Activated naive CD8-positive, alpha-beta T cell treated with anti-CD3 and anti-CD28 coated beads, Interleukin-2, amount 50 U/mL, for 24 hours (primary cell): ENCODE data around the gene YAF2.
"Not testable (repeated sequence)": the region's sequence is repeated elsewhere in the genome, so short reads cannot be mapped to it uniquely, and the experiment has no call there.

ENCODE experiments used
- ATAC-seq: fragments of 150-1000 bp; cut with Tn5 transposase; one replicate; pipeline ENCODE4 v1.10.0; 2021
- DNase-seq: peaks from one replicate; pipeline ENCODE4 v3.0.0; 2021
- H3K27ac Mint-ChIP-seq: one replicate; pipeline ENCODE4 v1.8.0; 2021; ENCODE audit warnings: mild to moderate bottlenecking, mixed read lengths
- H3K27me3 Mint-ChIP-seq: one replicate; pipeline ENCODE4 v1.8.0; 2021; ENCODE audit warnings: mixed read lengths
- H3K36me3 Mint-ChIP-seq: one replicate; pipeline ENCODE4 v1.8.0; 2021; ENCODE audit warnings: low read depth, mixed read lengths
- H3K4me1 Mint-ChIP-seq: one replicate; pipeline ENCODE4 v1.8.0; 2021; ENCODE audit warnings: mixed read lengths
- H3K4me3 Mint-ChIP-seq: one replicate; pipeline ENCODE4 v1.8.0; 2021; ENCODE audit warnings: mild to moderate bottlenecking, moderate library complexity, mixed read lengths
- H3K9me3 Mint-ChIP-seq: one replicate; pipeline ENCODE4 v1.8.0; 2021; ENCODE audit warnings: mixed read lengths

The YAF2 gene

GRCh38 chr12:42235426-42235825, 2.6 kb downstream of the YAF2 start:
- H3K9me3 Mint-ChIP-seq, result no peaks in the 10 kb centered on the region
- H3K27ac Mint-ChIP-seq, result no peak overlapping the region
- H3K36me3 Mint-ChIP-seq, result peaks cover 22% of the 10 kb centered on the region
- peak overlapping the region; percentile 45 for H3K4me3 Mint-ChIP-seq
- ATAC-seq (no peak), DNase-seq (no peak)
- H3K27me3 Mint-ChIP-seq, result no peaks in the 10 kb centered on the region
- H3K4me1 Mint-ChIP-seq, result peaks cover 63% of the 10 kb centered on the region

- ATAC-seq (no peak), DNase-seq (no peak)
- Mint-ChIP-seq H3K4me3 (no peak overlapping the region), H3K9me3 (no peaks in the 10 kb centered on the region), H3K36me3 (peaks cover 26% of the 10 kb centered on the region), H3K27ac (no peak overlapping the region), H3K4me1 (peaks cover 64% of the 10 kb centered on the region), H3K27me3 (no peaks in the 10 kb centered on the region)
Observed at GRCh38 chr12:42234970-42235369, 3.1 kb downstream of the YAF2 start.

GRCh38 chr12:42227525-42227924, 10.5 kb downstream of the YAF2 start:
- Mint-ChIP-seq H3K4me1 (peaks cover 24% of the 10 kb centered on the region), H3K36me3 (peaks cover 27% of the 10 kb centered on the region)
- not testable (repeated sequence) for H3K4me3 Mint-ChIP-seq, DNase-seq, H3K27me3 Mint-ChIP-seq, H3K9me3 Mint-ChIP-seq, ATAC-seq, H3K27ac Mint-ChIP-seq

- peaks cover 21% of the 10 kb centered on the region for H3K36me3 Mint-ChIP-seq
- not testable (repeated sequence) for H3K9me3 Mint-ChIP-seq, H3K4me3 Mint-ChIP-seq, H3K27ac Mint-ChIP-seq, ATAC-seq, H3K27me3 Mint-ChIP-seq, DNase-seq
- H3K4me1 Mint-ChIP-seq, result peaks cover 34% of the 10 kb centered on the region
Observed at GRCh38 chr12:42224501-42224900, 13.5 kb downstream of the YAF2 start.

GRCh38 chr12:42222724-42223123, 15.3 kb downstream of the YAF2 start:
- Mint-ChIP-seq H3K27me3 (no peaks in the 10 kb centered on the region), H3K4me3 (no peak overlapping the region), H3K27ac (no peak overlapping the region), H3K4me1 (peaks cover 46% of the 10 kb centered on the region), H3K36me3 (peaks cover 18% of the 10 kb centered on the region), H3K9me3 (no peaks in the 10 kb centered on the region)
- DNase-seq (no peak), ATAC-seq (no peak)

- ATAC-seq (no peak), DNase-seq (no peak)
- H3K9me3 Mint-ChIP-seq, result no peaks in the 10 kb centered on the region
- no peak overlapping the region for H3K27ac Mint-ChIP-seq
- H3K4me3 Mint-ChIP-seq, result no peak overlapping the region
- peaks cover 18% of the 10 kb centered on the region for H3K36me3 Mint-ChIP-seq
- H3K27me3 Mint-ChIP-seq, result no peaks in the 10 kb centered on the region
- peaks cover 48% of the 10 kb centered on the region for H3K4me1 Mint-ChIP-seq
Observed at GRCh38 chr12:42221726-42222125, 16.3 kb downstream of the YAF2 start.

- H3K27me3 Mint-ChIP-seq, result no peaks in the 10 kb centered on the region
- ATAC-seq, result no peak
- H3K27ac Mint-ChIP-seq, result no peak overlapping the region
- H3K9me3 Mint-ChIP-seq, result no peaks in the 10 kb centered on the region
- no peaks in the 10 kb centered on the region for H3K36me3 Mint-ChIP-seq
- no peak overlapping the region for H3K4me3 Mint-ChIP-seq
- DNase-seq, result no peak
- peaks cover 44% of the 10 kb centered on the region for H3K4me1 Mint-ChIP-seq
Observed at GRCh38 chr12:42217656-42218055, 20.4 kb downstream of the YAF2 start.

- H3K9me3 Mint-ChIP-seq, result no peaks in the 10 kb centered on the region
- no peaks in the 10 kb centered on the region for H3K36me3 Mint-ChIP-seq
- no peak overlapping the region for H3K4me3 Mint-ChIP-seq
- ATAC-seq (no peak), DNase-seq (no peak)
- H3K4me1 Mint-ChIP-seq, result peaks cover 35% of the 10 kb centered on the region
- no peaks in the 10 kb centered on the region for H3K27me3 Mint-ChIP-seq
- H3K27ac Mint-ChIP-seq, result no peak overlapping the region
Observed at GRCh38 chr12:42216737-42217136, 21.3 kb downstream of the YAF2 start.

GRCh38 chr12:42215759-42216158, 22.3 kb downstream of the YAF2 start:
- not testable (repeated sequence) for H3K27me3 Mint-ChIP-seq, DNase-seq, ATAC-seq, H3K9me3 Mint-ChIP-seq, H3K36me3 Mint-ChIP-seq, H3K27ac Mint-ChIP-seq, H3K4me3 Mint-ChIP-seq
- H3K4me1 Mint-ChIP-seq, result peaks cover 27% of the 10 kb centered on the region

GRCh38 chr12:42213954-42214426, 24.1 kb downstream of the YAF2 start:
- H3K9me3 Mint-ChIP-seq, result no peaks in the 10 kb centered on the region
- H3K27me3 Mint-ChIP-seq, result no peaks in the 10 kb centered on the region
- no peak for DNase-seq
- peaks cover 14% of the 10 kb centered on the region for H3K4me1 Mint-ChIP-seq
- no peak overlapping the region for H3K27ac Mint-ChIP-seq
- ATAC-seq, result no peak
- peaks cover 4% of the 10 kb centered on the region for H3K36me3 Mint-ChIP-seq
- no peak overlapping the region for H3K4me3 Mint-ChIP-seq

- no peaks in the 10 kb centered on the region for H3K9me3 Mint-ChIP-seq
- no peak overlapping the region for H3K27ac Mint-ChIP-seq
- peaks cover 11% of the 10 kb centered on the region for H3K4me1 Mint-ChIP-seq
- H3K4me3 Mint-ChIP-seq, result no peak overlapping the region
- DNase-seq (no peak), ATAC-seq (no peak)
- no peaks in the 10 kb centered on the region for H3K27me3 Mint-ChIP-seq
- H3K36me3 Mint-ChIP-seq, result peaks cover 4% of the 10 kb centered on the region
Observed at GRCh38 chr12:42213023-42213422, 25.0 kb downstream of the YAF2 start.

- peaks cover 6% of the 10 kb centered on the region for H3K4me1 Mint-ChIP-seq
- H3K27me3 Mint-ChIP-seq, result no peaks in the 10 kb centered on the region
- no peak for ATAC-seq
- H3K27ac Mint-ChIP-seq, result no peak overlapping the region
- no peaks in the 10 kb centered on the region for H3K9me3 Mint-ChIP-seq
- no peak overlapping the region for H3K4me3 Mint-ChIP-seq
- no peak for DNase-seq
- peaks cover 15% of the 10 kb centered on the region for H3K36me3 Mint-ChIP-seq
Observed at GRCh38 chr12:42208574-42208973, 29.5 kb downstream of the YAF2 start.

- H3K36me3 Mint-ChIP-seq, result peaks cover 20% of the 10 kb centered on the region
- ATAC-seq, result no peak
- H3K4me1 Mint-ChIP-seq, result peaks cover 6% of the 10 kb centered on the region
- H3K9me3 Mint-ChIP-seq, result no peaks in the 10 kb centered on the region
- no peak overlapping the region for H3K4me3 Mint-ChIP-seq
- H3K27me3 Mint-ChIP-seq, result no peaks in the 10 kb centered on the region
- H3K27ac Mint-ChIP-seq, result no peak overlapping the region
- DNase-seq, result no peak
Observed at GRCh38 chr12:42204819-42205218, 33.2 kb downstream of the YAF2 start.

- ATAC-seq (no peak), DNase-seq (no peak)
- Mint-ChIP-seq H3K36me3 (peaks cover 20% of the 10 kb centered on the region), H3K9me3 (no peaks in the 10 kb centered on the region), H3K4me3 (no peak overlapping the region), H3K4me1 (peaks cover 6% of the 10 kb centered on the region), H3K27ac (no peak overlapping the region), H3K27me3 (no peaks in the 10 kb centered on the region)
Observed at GRCh38 chr12:42204362-42204761, 33.7 kb downstream of the YAF2 start.

GRCh38 chr12:42201063-42201462, 37.0 kb downstream of the YAF2 start:
- H3K27me3 Mint-ChIP-seq, result no peaks in the 10 kb centered on the region
- no peaks in the 10 kb centered on the region for H3K9me3 Mint-ChIP-seq
- DNase-seq, result no peak
- peaks cover 2% of the 10 kb centered on the region for H3K4me1 Mint-ChIP-seq
- H3K36me3 Mint-ChIP-seq, result peaks cover 20% of the 10 kb centered on the region
- no peak overlapping the region for H3K4me3 Mint-ChIP-seq
- ATAC-seq, result no peak
- no peak overlapping the region for H3K27ac Mint-ChIP-seq

GRCh38 chr12:42199007-42199406, 39.0 kb downstream of the YAF2 start:
- DNase-seq, result no peak
- Mint-ChIP-seq H3K9me3 (no peaks in the 10 kb centered on the region), H3K4me3 (no peak overlapping the region), H3K4me1 (no peaks in the 10 kb centered on the region), H3K36me3 (peaks cover 23% of the 10 kb centered on the region), H3K27me3 (no peaks in the 10 kb centered on the region), H3K27ac (no peak overlapping the region)
- ATAC-seq, result no peak
